ENCODE measurements around the gene STH. TPM values are rescaled to one million over a fixed set of nuclear protein-coding genes. Genes with fewer than 3 reads are reported as not detected.
"Not testable (repeated sequence)": the region's sequence is repeated elsewhere in the genome, so short reads cannot be mapped to it uniquely, and the experiment has no call there.

Gene STH
- total RNA-seq, 1 experiment from 2014 or later = not detected

DNA sequence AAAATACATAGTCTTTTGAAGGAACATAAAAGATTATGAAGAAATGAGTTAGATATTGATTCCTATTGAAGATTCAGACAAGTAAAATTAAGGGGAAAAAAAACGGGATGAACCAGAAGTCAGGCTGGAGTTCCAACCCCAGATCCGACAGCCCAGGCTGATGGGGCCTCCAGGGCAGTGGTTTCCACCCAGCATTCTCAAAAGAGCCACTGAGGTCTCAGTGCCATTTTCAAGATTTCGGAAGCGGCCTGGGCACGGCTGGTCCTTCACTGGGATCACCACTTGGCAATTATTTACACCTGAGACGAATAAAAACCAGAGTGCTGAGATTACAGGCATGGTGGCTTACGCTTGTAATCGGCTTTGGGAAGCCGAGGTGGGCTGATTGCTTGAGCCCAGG is 9.5 kb downstream of the STH start:
- Histone ChIP-seq H3K27me3 (no peaks in the 10 kb centered on the region), H3K4me3 (no peak overlapping the region), H3K36me3 (no peaks in the 10 kb centered on the region), H3K9me3 (no peaks in the 10 kb centered on the region)
- no peak for DNase-seq

DNA sequence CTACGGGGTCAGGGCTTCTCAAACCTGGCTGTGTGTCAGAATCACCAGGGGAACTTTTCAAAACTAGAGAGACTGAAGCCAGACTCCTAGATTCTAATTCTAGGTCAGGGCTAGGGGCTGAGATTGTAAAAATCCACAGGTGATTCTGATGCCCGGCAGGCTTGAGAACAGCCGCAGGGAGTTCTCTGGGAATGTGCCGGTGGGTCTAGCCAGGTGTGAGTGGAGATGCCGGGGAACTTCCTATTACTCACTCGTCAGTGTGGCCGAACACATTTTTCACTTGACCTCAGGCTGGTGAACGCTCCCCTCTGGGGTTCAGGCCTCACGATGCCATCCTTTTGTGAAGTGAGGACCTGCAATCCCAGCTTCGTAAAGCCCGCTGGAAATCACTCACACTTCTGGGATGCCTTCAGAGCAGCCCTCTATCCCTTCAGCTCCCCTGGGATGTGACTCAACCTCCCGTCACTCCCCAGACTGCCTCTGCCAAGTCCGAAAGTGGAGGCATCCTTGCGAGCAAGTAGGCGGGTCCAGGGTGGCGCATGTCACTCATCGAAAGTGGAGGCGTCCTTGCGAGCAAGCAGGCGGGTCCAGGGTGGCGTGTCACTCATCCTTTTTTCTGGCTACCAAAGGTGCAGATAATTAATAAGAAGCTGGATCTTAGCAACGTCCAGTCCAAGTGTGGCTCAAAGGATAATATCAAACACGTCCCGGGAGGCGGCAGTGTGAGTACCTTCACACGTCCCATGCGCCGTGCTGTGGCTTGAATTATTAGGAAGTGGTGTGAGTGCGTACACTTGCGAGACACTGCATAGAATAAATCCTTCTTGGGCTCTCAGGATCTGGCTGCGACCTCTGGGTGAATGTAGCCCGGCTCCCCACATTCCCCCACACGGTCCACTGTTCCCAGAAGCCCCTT is 10.9 kb downstream of the STH start:
- Histone ChIP-seq H3K27me3 (no peaks in the 10 kb centered on the region), H3K4me3 (no peak overlapping the region), H3K9me3 (no peaks in the 10 kb centered on the region), H3K36me3 (no peaks in the 10 kb centered on the region)
- DNase-seq = no peak

DNA sequence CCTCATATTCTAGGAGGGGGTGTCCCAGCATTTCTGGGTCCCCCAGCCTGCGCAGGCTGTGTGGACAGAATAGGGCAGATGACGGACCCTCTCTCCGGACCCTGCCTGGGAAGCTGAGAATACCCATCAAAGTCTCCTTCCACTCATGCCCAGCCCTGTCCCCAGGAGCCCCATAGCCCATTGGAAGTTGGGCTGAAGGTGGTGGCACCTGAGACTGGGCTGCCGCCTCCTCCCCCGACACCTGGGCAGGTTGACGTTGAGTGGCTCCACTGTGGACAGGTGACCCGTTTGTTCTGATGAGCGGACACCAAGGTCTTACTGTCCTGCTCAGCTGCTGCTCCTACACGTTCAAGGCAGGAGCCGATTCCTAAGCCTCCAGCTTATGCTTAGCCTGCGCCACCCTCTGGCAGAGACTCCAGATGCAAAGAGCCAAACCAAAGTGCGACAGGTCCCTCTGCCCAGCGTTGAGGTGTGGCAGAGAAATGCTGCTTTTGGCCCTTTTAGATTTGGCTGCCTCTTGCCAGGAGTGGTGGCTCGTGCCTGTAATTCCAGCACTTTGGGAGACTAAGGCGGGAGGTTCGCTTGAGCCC is 11.6 kb downstream of the STH start:
- Histone ChIP-seq H3K4me3 (no peak overlapping the region), H3K36me3 (no peaks in the 10 kb centered on the region), H3K9me3 (no peaks in the 10 kb centered on the region), H3K27me3 (no peaks in the 10 kb centered on the region)
- no peak for DNase-seq

DNA sequence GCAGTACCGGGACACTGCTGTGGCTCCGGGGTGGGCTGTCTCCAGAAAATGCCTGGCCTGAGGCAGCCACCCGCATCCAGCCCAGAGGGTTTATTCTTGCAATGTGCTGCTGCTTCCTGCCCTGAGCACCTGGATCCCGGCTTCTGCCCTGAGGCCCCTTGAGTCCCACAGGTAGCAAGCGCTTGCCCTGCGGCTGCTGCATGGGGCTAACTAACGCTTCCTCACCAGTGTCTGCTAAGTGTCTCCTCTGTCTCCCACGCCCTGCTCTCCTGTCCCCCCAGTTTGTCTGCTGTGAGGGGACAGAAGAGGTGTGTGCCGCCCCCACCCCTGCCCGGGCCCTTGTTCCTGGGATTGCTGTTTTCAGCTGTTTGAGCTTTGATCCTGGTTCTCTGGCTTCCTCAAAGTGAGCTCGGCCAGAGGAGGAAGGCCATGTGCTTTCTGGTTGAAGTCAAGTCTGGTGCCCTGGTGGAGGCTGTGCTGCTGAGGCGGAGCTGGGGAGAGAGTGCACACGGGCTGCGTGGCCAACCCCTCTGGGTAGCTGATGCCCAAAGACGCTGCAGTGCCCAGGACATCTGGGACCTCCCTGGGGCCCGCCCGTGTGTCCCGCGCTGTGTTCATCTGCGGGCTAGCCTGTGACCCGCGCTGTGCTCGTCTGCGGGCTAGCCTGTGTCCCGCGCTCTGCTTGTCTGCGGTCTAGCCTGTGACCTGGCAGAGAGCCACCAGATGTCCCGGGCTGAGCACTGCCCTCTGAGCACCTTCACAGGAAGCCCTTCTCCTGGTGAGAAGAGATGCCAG is 12.9 kb downstream of the STH start:
- Histone ChIP-seq H3K4me3 (no peak overlapping the region), H3K9me3 (no peaks in the 10 kb centered on the region), H3K36me3 (no peaks in the 10 kb centered on the region), H3K27me3 (no peaks in the 10 kb centered on the region)
- DNase-seq = no peak

DNA sequence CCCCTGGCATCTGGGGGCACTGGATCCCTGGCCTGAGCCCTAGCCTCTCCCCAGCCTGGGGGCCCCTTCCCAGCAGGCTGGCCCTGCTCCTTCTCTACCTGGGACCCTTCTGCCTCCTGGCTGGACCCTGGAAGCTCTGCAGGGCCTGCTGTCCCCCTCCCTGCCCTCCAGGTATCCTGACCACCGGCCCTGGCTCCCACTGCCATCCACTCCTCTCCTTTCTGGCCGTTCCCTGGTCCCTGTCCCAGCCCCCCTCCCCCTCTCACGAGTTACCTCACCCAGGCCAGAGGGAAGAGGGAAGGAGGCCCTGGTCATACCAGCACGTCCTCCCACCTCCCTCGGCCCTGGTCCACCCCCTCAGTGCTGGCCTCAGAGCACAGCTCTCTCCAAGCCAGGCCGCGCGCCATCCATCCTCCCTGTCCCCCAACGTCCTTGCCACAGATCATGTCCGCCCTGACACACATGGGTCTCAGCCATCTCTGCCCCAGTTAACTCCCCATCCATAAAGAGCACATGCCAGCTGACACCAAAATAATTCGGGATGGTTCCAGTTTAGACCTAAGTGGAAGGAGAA is 13.5 kb downstream of the STH start:
- Histone ChIP-seq H3K4me3 (no peak overlapping the region), H3K9me3 (no peaks in the 10 kb centered on the region), H3K36me3 (no peaks in the 10 kb centered on the region), H3K27me3 (no peaks in the 10 kb centered on the region)
- no peak for DNase-seq

DNA sequence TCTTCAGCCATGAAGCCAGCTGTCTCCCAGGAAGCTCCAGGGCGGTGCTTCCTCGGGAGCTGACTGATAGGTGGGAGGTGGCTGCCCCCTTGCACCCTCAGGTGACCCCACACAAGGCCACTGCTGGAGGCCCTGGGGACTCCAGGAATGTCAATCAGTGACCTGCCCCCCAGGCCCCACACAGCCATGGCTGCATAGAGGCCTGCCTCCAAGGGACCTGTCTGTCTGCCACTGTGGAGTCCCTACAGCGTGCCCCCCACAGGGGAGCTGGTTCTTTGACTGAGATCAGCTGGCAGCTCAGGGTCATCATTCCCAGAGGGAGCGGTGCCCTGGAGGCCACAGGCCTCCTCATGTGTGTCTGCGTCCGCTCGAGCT is 14.1 kb downstream of the STH start:
- no peaks in the 10 kb centered on the region for H3K27me3 ChIP-seq
- H3K36me3 ChIP-seq = no peaks in the 10 kb centered on the region
- H3K4me3 ChIP-seq = no peak overlapping the region
- no peaks in the 10 kb centered on the region for H3K9me3 ChIP-seq
- DNase-seq = no peak

DNA sequence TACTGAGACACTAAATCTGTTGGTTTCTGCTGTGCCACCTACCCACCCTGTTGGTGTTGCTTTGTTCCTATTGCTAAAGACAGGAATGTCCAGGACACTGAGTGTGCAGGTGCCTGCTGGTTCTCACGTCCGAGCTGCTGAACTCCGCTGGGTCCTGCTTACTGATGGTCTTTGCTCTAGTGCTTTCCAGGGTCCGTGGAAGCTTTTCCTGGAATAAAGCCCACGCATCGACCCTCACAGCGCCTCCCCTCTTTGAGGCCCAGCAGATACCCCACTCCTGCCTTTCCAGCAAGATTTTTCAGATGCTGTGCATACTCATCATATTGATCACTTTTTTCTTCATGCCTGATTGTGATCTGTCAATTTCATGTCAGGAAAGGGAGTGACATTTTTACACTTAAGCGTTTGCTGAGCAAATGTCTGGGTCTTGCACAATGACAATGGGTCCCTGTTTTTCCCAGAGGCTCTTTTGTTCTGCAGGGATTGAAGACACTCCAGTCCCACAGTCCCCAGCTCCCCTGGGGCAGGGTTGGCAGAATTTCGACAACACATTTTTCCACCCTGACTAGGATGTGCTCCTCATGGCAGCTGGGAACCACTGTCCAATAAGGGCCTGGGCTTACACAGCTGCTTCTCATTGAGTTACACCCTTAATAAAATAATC is 14.6 kb downstream of the STH start:
- no peaks in the 10 kb centered on the region; the same call in 1 of the 2 replicates for H3K36me3 ChIP-seq
- no peaks in the 10 kb centered on the region for H3K27me3 ChIP-seq
- H3K9me3 ChIP-seq = no peaks in the 10 kb centered on the region
- peak; percentile 56 for DNase-seq
- H3K4me3 ChIP-seq = no peak overlapping the region

DNA sequence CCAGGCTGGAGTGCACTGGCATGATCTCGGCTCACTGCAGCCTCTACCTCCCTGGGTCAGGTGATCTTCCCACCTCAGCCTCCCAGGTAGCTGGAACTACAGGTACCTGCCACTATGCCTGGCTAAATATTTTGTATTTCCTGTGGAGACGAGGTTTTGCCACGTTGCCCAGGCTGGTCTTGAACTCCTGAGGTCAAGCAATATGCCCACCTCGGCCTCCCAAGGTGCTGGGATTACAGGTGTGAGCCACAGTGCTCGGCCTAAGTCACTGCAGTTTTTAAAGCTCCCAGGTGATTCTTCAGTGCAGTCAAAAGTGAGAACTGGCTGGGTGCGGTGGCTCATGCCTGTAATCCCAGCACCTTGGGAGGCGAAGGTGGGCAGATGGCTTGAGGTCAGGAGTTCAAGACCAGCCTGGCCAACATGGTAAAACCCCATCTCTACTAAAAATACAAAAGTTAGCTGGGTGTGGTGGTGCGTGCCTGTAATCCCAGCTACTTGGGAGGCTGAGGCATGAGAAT is 20.4 kb downstream of the STH start:
- not testable (repeated sequence) for DNase-seq

DNA sequence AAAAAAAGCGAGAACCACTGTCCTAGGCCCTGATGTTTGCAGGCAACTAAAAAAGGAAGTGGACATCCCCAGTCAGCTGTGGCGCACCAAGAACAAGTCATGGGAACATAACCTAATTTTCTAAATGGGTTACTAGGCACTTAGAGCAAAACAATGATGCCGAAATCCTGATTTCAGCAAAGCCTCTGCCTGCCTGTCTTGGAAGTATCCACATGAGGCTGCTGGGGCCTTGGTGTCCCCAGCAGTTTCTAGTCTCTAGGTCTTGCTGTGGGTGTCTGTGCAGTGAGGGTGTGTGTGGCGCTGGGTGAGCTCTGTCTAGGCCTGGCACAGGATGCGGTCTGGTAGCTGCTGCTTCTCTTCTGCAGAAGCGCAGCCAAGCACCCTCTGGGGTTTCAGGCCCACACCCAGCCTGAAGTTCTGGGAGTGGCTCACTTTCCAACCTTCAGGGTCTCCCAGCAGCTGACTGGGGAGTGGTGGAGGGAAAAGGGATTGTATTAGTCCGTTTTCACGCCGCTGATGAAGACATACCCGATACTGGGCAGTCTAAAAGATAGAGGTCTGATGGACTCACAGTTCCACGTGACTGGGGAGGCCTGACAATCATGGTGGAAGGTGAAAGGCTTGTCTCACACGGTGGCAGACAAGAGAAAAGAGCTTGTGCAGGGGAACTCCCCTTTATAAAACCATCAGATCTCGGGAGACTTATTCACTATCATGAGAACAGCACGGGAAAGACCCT is 21.1 kb downstream of the STH start:
- DNase-seq = no peak
- Histone ChIP-seq H3K9me3 (no peaks in the 10 kb centered on the region), H3K27me3 (no peaks in the 10 kb centered on the region), H3K4me3 (no peak overlapping the region), H3K36me3 (peaks cover 14% of the 10 kb centered on the region)

More for the DNA sequence above, 20.4 kb downstream of the STH start:
- H3K9me3 ChIP-seq, H3K27me3 ChIP-seq, H3K4me3 ChIP-seq: not testable (repeated sequence)
- H3K36me3 ChIP-seq = peaks cover 12% of the 10 kb centered on the region

DNA sequence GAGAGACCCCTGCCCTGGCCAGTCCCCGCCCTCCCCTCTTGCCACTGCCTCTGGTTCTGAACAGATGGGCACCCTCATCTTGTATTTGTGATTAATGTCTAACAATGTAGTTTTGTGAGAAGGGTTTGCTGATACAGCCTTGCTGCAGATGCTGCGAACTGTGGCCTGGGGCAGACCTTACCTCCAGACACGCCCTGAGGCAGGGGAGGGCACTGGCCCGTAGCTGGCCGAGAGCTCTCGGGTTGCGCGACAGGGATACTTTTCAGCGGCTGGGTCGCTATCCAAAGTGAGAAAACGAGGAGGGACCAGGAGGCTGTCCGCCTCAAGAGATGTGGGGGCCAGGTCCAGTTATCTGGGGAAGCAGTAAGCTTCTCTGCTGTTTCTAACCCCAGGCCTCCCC is 21.9 kb downstream of the STH start:
- no peaks in the 10 kb centered on the region for H3K27me3 ChIP-seq
- H3K36me3 ChIP-seq = peaks cover 14% of the 10 kb centered on the region
- DNase-seq = no peak
- H3K9me3 ChIP-seq = no peaks in the 10 kb centered on the region
- no peak overlapping the region for H3K4me3 ChIP-seq

DNA sequence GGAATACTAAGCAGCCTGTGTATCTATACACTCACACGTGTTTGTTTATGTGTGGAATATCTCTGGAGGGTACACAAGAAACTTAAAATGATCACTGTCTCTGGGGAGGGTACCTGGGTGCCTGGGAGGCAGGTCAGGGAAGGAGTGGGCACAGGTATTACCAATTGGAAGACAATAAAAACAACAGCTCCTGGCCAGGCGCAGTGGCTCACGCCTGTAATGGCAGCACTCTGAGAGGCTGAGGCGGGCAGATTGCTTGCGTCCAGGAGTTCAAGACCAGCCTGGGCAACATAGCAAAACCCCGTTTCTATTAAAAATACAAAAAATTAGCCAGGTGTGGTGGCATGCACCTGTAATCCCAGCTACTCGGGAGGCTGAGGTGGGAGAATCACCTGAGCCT is 24.3 kb downstream of the STH start:
- peaks cover 29% of the 10 kb centered on the region for H3K36me3 ChIP-seq

DNA sequence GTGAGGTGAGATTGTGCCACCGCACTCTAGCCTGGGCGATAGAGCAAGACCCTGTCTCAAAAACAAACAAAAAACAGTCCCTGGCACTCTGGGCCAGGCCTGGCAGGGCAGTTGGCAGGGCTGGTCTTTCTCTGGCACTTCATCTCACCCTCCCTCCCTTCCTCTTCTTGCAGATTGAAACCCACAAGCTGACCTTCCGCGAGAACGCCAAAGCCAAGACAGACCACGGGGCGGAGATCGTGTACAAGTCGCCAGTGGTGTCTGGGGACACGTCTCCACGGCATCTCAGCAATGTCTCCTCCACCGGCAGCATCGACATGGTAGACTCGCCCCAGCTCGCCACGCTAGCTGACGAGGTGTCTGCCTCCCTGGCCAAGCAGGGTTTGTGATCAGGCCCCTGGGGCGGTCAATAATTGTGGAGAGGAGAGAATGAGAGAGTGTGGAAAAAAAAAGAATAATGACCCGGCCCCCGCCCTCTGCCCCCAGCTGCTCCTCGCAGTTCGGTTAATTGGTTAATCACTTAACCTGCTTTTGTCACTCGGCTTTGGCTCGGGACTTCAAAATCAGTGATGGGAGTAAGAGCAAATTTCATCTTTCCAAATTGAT is 24.8 kb downstream of the STH start:
- H3K4me3 ChIP-seq = no peak overlapping the region
- H3K27me3 ChIP-seq = no peaks in the 10 kb centered on the region
- peaks cover 34% of the 10 kb centered on the region for H3K36me3 ChIP-seq
- no peaks in the 10 kb centered on the region for H3K9me3 ChIP-seq
- DNase-seq = no peak

More for the DNA sequence above, 24.3 kb downstream of the STH start:
- not testable (repeated sequence) for H3K4me3 ChIP-seq, DNase-seq, H3K27me3 ChIP-seq, H3K9me3 ChIP-seq

DNA sequence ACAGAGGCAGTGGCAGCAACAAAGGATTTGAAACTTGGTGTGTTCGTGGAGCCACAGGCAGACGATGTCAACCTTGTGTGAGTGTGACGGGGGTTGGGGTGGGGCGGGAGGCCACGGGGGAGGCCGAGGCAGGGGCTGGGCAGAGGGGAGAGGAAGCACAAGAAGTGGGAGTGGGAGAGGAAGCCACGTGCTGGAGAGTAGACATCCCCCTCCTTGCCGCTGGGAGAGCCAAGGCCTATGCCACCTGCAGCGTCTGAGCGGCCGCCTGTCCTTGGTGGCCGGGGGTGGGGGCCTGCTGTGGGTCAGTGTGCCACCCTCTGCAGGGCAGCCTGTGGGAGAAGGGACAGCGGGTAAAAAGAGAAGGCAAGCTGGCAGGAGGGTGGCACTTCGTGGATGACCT is 25.5 kb downstream of the STH start:
- H3K36me3 ChIP-seq = peaks cover 36% of the 10 kb centered on the region
- no peak for DNase-seq

DNA sequence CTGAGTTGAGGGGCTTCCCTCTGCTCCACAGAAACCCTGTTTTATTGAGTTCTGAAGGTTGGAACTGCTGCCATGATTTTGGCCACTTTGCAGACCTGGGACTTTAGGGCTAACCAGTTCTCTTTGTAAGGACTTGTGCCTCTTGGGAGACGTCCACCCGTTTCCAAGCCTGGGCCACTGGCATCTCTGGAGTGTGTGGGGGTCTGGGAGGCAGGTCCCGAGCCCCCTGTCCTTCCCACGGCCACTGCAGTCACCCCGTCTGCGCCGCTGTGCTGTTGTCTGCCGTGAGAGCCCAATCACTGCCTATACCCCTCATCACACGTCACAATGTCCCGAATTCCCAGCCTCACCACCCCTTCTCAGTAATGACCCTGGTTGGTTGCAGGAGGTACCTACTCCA is 26.0 kb downstream of the STH start:
- no peak overlapping the region for H3K4me3 ChIP-seq
- DNase-seq = no peak
- no peaks in the 10 kb centered on the region for H3K27me3 ChIP-seq
- H3K9me3 ChIP-seq = no peaks in the 10 kb centered on the region
- peaks cover 38% of the 10 kb centered on the region for H3K36me3 ChIP-seq

More for the DNA sequence above, 25.5 kb downstream of the STH start:
- Histone ChIP-seq H3K4me3 (no peak overlapping the region), H3K27me3 (no peaks in the 10 kb centered on the region), H3K9me3 (no peaks in the 10 kb centered on the region)

DNA sequence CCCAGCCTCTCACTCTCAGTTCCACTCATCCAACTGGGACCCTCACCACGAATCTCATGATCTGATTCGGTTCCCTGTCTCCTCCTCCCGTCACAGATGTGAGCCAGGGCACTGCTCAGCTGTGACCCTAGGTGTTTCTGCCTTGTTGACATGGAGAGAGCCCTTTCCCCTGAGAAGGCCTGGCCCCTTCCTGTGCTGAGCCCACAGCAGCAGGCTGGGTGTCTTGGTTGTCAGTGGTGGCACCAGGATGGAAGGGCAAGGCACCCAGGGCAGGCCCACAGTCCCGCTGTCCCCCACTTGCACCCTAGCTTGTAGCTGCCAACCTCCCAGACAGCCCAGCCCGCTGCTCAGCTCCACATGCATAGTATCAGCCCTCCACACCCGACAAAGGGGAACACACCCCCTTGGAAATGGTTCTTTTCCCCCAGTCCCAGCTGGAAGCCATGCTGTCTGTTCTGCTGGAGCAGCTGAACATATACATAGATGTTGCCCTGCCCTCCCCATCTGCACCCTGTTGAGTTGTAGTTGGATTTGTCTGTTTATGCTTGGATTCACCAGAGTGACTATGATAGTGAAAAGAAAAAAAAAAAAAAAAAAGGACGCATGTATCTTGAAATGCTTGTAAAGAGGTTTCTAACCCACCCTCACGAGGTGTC is 26.6 kb downstream of the STH start:
- H3K9me3 ChIP-seq = no peaks in the 10 kb centered on the region
- no peak for DNase-seq
- H3K36me3 ChIP-seq = peaks cover 44% of the 10 kb centered on the region
- no peaks in the 10 kb centered on the region for H3K27me3 ChIP-seq
- H3K4me3 ChIP-seq = no peak overlapping the region
